ENCODE measurements around the gene ANKRD37. TPM values are rescaled to one million over a fixed set of nuclear protein-coding genes. Genes with fewer than 3 reads are reported as not detected.
A peak's percentile ranks its signal among the peaks of the same experiment; 100 is the strongest.

The ANKRD37 gene
- total RNA-seq, 4 donors from 2014 or later: 6.7 to 16.5 (median 9.8) TPM

- Histone ChIP-seq H3K4me3 (no peak overlapping the region), H3K4me1 (peaks cover 0 to 15% (median 2%) of the 10 kb centered on the region in 3 donors), H3K36me3 (no peaks in the 10 kb centered on the region), H3K9me3 (no peaks in the 10 kb centered on the region), H3K27me3 (no peaks in the 10 kb centered on the region), H3K27ac (no peak overlapping the region)
- TF ChIP-seq CTCF (IDR thresholded peaks at IDR 0.05) (no peak), POLR2A (IDR thresholded peaks at IDR 0.05) (no peak), POLR2AphosphoS5 (IDR thresholded peaks at IDR 0.05) (no peak), EP300 (IDR thresholded peaks at IDR 0.05) (no peak)
- no peak for ATAC-seq
- WGBS, 2 donors (ENCODE audit: low coverage in 1 of 2): 58 to 93% methylated on average over 1 of the region's 1 CpG
These were observed 4.5 kb upstream of the ANKRD37 start for GRCh38 chr4:185392156-185392555.

GRCh38 chr4:185394568-185395237 is 1.9 kb upstream of the ANKRD37 start:
- WGBS, 2 donors (ENCODE audit: low coverage in 1 of 2): 53 to 57% methylated on average over 12 of the region's 12 CpGs
- Histone ChIP-seq H3K4me3 (peak overlapping the region; percentile 53 to 85), H3K9me3 (no peaks in the 10 kb centered on the region), H3K36me3 (peaks cover 0 to 6% of the 10 kb centered on the region in 2 donors), H3K27me3 (no peaks in the 10 kb centered on the region), H3K27ac (peak overlapping the region; percentile 91 to 100 (median 100)), H3K4me1 (peaks cover 0 to 40% (median 6%) of the 10 kb centered on the region in 3 donors)
- ATAC-seq: no peak
- TF ChIP-seq POLR2A (IDR thresholded peaks at IDR 0.05) (no peak), EP300 (IDR thresholded peaks at IDR 0.05) (no peak), CTCF (IDR thresholded peaks at IDR 0.05) (no peak), POLR2AphosphoS5 (IDR thresholded peaks at IDR 0.05) (no peak)

DNA sequence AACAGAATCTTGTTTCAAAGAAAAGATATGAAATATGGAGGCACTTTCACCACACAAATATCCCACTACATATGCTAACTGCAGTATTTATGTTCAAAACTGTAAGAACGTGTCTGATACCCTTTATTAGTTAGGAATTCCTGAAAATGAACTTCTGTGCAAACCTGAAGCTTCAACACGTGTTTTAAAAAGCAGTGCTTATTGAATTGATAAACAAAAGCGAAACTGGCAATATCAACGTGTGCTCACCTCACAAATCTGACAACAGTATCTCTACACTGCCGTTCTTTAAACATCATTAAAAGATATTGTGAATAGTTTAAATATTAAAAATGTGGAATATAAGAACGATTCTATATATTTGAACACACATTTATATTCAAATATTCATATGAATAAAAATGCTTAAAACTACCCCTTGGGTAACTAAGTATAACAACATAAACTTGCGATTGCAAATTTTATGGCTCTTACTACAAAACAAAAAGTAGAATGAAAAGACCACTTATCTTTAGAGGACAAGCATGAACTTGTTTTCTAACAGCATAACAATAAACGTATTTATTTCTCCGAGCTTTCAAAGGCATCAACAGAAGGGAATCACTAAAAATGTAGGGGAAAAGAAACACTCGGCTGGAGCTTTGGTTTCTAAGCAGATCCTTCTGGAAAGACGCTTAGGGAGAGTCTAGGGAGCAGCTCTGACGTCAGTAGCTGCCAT is 1.2 kb upstream of the ANKRD37 start, which contains the start of gene LRP2BP:
Gene LRP2BP, minus strand, starts transcription at position 687 of the 718 bp plus-strand sequence. CDS start 17,738 bp downstream, outside the sequence.
- H3K4me3 ChIP-seq: peak within 1 kb of the TSS; percentile 53 to 85
- no peak for ATAC-seq
- H3K27ac ChIP-seq: peak within 1 kb of the TSS; percentile 91 to 100 (median 100)
- peaks cover 0 to 13% of the 10 kb centered on the region in 2 donors for H3K36me3 ChIP-seq
- H3K4me1 ChIP-seq: peaks cover 0 to 47% (median 6%) of the 10 kb centered on the region in 3 donors
- H3K27me3 ChIP-seq: no peaks in the 10 kb centered on the region
- WGBS, 2 donors (ENCODE audit: low coverage in 1 of 2): 8 to 10% methylated on average over 8 to 12 of the region's 12 CpGs
- no peaks in the 10 kb centered on the region for H3K9me3 ChIP-seq
- TF ChIP-seq POLR2AphosphoS5 (IDR thresholded peaks at IDR 0.05) (peak; percentile 16), POLR2A (IDR thresholded peaks at IDR 0.05) (no peak)

DNA sequence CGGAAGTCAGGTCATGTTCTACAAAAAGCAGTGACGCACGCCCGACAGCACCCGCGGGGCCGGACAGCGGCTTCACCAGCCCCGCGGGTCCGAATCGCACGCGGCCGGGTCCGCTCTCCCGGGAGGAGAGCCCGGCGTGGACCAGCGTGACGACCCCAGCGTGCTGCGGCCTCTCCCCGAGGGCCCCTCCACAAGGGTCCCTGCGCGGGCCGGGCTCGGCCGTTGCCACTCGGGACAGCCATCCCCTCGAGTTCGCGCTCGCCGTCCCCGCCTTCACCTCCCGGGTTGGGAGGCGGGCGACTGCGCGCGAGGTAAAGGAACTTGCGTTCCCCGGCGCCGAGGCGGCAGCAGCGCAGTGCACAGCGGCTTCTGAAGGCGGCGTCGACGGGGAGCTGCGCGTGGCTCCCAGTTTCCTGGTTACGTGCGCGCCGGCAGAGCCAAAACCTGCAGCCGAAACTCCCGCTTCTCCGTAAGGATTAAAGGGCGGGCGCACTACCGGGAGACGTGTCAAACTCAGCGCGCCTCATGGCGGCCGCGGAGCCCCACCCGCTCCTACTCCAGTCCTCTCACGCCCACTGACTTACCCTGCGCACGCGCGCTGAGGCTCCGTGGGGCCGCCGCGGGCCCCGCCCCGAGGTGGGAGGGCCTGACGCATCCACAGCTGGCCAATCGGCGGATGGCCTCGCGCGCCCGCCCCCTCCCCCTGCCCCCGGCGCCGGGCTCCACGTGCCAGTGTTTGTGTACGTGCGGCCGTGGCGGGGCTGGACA is 501 bp upstream of the ANKRD37 start:
- Histone ChIP-seq H3K27me3 (no peaks in the 10 kb centered on the region), H3K27ac (peak overlapping the region; percentile 91 to 100 (median 100)), H3K36me3 (peaks cover 0 to 20% of the 10 kb centered on the region in 2 donors), H3K4me1 (peaks cover 0 to 55% (median 6%) of the 10 kb centered on the region in 3 donors), H3K9me3 (no peaks in the 10 kb centered on the region), H3K4me3 (peak overlapping the region; percentile 53 to 85)
- WGBS, 2 donors (ENCODE audit: low coverage in 1 of 2): 3% methylated on average over 6 of the region's 98 CpGs; no CpG with 5 or more reads in 1 of the 2 donors
- ATAC-seq: peak; percentile 97
- TF ChIP-seq POLR2AphosphoS5 (IDR thresholded peaks at IDR 0.05): peak; percentile 86
- peak in 2 of 4 experiments; percentile 11 to 20 for TF ChIP-seq CTCF (IDR thresholded peaks at IDR 0.05)
- TF ChIP-seq POLR2A (IDR thresholded peaks at IDR 0.05): peak; percentile 73 to 78
- TF ChIP-seq EP300 (IDR thresholded peaks at IDR 0.05): peak; percentile 60

DNA sequence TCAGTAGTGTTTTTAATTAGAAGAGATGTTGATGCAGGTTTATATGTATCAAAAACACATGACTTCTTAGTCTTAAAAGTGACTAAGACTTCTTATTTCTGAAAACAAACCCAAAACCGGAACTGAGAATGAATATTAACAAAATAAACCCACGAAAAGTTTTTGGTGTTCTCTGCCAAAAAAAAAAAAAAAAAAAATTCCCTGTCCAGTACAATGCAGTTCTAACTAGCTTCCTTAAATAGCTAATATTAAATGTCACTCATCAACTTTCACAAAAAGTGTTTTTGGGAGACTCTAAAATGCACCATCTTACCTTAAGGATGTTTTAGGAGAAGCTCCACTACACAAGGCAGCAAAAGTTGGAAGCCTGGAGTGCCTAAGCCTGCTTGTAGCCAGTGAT is 2.0 kb downstream of the ANKRD37 start:
- Histone ChIP-seq H3K27me3 (no peaks in the 10 kb centered on the region), H3K4me3 (no peak overlapping the region), H3K4me1 (peaks cover 0 to 67% (median 6%) of the 10 kb centered on the region in 3 donors), H3K9me3 (no peaks in the 10 kb centered on the region), H3K36me3 (peaks cover 0 to 45% of the 10 kb centered on the region in 2 donors), H3K27ac (peak overlapping the region in 3 of 4 donors; percentile 49 to 100 (median 100))
- ATAC-seq: no peak
- TF ChIP-seq POLR2AphosphoS5 (IDR thresholded peaks at IDR 0.05): no peak
- 6 to 8% methylated on average over 2 of the region's 2 CpGs for WGBS, 2 donors (ENCODE audit: low coverage in 1 of 2)
